Activated T-helper 2 cell treated with anti-CD3 and anti-CD28 coated beads, Interferon-gamma antibody, Interleukin-2, Interleukin-4, amounts not matched to agents 10 μg/mL and 5 μg/mL and 100 μg/mL, durations not matched to agents 14 hours and 24 hours and 36 hours (primary cell): Measurements from ENCODE around the gene FSTL4. TPM values are rescaled to one million over a fixed set of nuclear protein-coding genes. Genes with fewer than 3 reads are reported as not detected.
"Not testable (repeated sequence)": the region's sequence is repeated elsewhere in the genome, so short reads cannot be mapped to it uniquely, and the experiment has no call there.

Source experiments
- DNase-seq: peaks from one replicate; pipeline ENCODE4 v3.0.0; 2021; ENCODE audit warnings: low spot score
- H3K27ac Mint-ChIP-seq: one replicate; pipeline ENCODE4 v1.8.0; 2021; ENCODE audit warnings: mixed read lengths
- H3K27me3 Mint-ChIP-seq: one replicate; pipeline ENCODE4 v1.8.0; 2021; ENCODE audit warnings: low read depth, mixed read lengths
- H3K36me3 Mint-ChIP-seq: one replicate; pipeline ENCODE4 v1.8.0; 2021; ENCODE audit warnings: low read depth, mixed read lengths
- H3K4me1 Mint-ChIP-seq: one replicate; pipeline ENCODE4 v1.8.0; 2021; ENCODE audit warnings: low read depth, mixed read lengths
- H3K4me3 Mint-ChIP-seq: one replicate; pipeline ENCODE4 v1.8.0; 2021; ENCODE audit warnings: low read depth, mild to moderate bottlenecking, moderate library complexity, mixed read lengths
- H3K9me3 Mint-ChIP-seq: one replicate; pipeline ENCODE4 v1.8.0; 2021; ENCODE audit warnings: mixed read lengths
- intact Hi-C: fragments of 100-400 bp; cut with micrococcal nuclease; formaldehyde crosslinking; loops from one replicate; pipeline ENCODE4 v1.15.1; 2023
- total RNA-seq: library from RNA; stranded (reverse); gene quantifications from 2 replicates; pipeline ENCODE4 v1.2.3, GENCODE V29; 2022

The FSTL4 gene
- total RNA-seq, 1 donor from 2014 or later, result 2.1 TPM

- Mint-ChIP-seq H3K9me3 (no peaks in the 10 kb centered on the region), H3K36me3 (no peaks in the 10 kb centered on the region), H3K27me3 (peaks cover 12% of the 10 kb centered on the region), H3K4me3 (no peak overlapping the region), H3K4me1 (peaks cover 1% of the 10 kb centered on the region), H3K27ac (no peak overlapping the region)
- intact Hi-C loops, result no loop called here
- DNase-seq, result no peak
Measured at GRCh38 chr5:133564921-133565565, 47.3 kb downstream of the FSTL4 start.

DNA sequence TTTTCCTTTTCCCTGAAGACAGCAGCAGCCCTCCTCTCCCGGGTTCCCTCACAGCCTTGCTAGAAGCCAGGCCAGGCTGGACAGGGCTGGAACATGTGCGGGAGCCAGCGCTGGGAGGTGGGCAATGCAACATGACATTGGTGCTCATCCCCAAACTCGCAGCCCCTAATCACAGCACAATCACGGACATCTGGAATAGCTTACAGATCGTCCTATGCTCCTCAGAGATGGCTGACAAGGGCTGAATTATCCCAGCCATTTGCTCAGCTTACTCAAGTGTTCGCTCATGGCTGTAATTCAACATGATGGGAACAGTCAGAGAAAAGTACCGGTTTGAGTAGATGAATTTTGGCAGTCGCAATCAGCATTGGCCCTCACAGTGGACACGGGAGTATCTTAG lies 49.8 kb downstream of the FSTL4 start:
- intact Hi-C loops, result no loop called here
- H3K27ac Mint-ChIP-seq, result no peak overlapping the region
- H3K4me1 Mint-ChIP-seq, result peaks cover 1% of the 10 kb centered on the region
- no peak overlapping the region for H3K4me3 Mint-ChIP-seq
- H3K27me3 Mint-ChIP-seq, result peaks cover 11% of the 10 kb centered on the region
- DNase-seq, result no peak
- no peaks in the 10 kb centered on the region for H3K36me3 Mint-ChIP-seq
- H3K9me3 Mint-ChIP-seq, result no peaks in the 10 kb centered on the region

- intact Hi-C loops, result no loop called here
- H3K27me3 Mint-ChIP-seq, result peaks cover 15% of the 10 kb centered on the region
- no peaks in the 10 kb centered on the region for H3K36me3 Mint-ChIP-seq
Measured at GRCh38 chr5:133559960-133560359, 52.4 kb downstream of the FSTL4 start.

GRCh38 chr5:133556551-133556950 lies 55.8 kb downstream of the FSTL4 start:
- DNase-seq, result no peak
- H3K4me3 Mint-ChIP-seq, result no peak overlapping the region
- no peaks in the 10 kb centered on the region for H3K9me3 Mint-ChIP-seq
- H3K4me1 Mint-ChIP-seq, result peaks cover 4% of the 10 kb centered on the region
- H3K27ac Mint-ChIP-seq, result no peak overlapping the region
- H3K27me3 Mint-ChIP-seq, result peaks cover 17% of the 10 kb centered on the region
- intact Hi-C loops, result no loop called here
- H3K36me3 Mint-ChIP-seq, result no peaks in the 10 kb centered on the region

More at GRCh38 chr5:133559960-133560359, 52.4 kb downstream of the FSTL4 start:
- Mint-ChIP-seq H3K9me3 (no peaks in the 10 kb centered on the region), H3K4me3 (no peak overlapping the region), H3K27ac (no peak overlapping the region), H3K4me1 (no peaks in the 10 kb centered on the region)
- DNase-seq, result no peak

GRCh38 chr5:133554279-133554678 lies 58.1 kb downstream of the FSTL4 start:
- DNase-seq, result no peak
- Mint-ChIP-seq H3K9me3 (no peaks in the 10 kb centered on the region), H3K4me1 (peaks cover 4% of the 10 kb centered on the region), H3K4me3 (no peak overlapping the region), H3K36me3 (no peaks in the 10 kb centered on the region), H3K27me3 (peaks cover 24% of the 10 kb centered on the region), H3K27ac (no peak overlapping the region)
- intact Hi-C loops, result no loop called here

DNA sequence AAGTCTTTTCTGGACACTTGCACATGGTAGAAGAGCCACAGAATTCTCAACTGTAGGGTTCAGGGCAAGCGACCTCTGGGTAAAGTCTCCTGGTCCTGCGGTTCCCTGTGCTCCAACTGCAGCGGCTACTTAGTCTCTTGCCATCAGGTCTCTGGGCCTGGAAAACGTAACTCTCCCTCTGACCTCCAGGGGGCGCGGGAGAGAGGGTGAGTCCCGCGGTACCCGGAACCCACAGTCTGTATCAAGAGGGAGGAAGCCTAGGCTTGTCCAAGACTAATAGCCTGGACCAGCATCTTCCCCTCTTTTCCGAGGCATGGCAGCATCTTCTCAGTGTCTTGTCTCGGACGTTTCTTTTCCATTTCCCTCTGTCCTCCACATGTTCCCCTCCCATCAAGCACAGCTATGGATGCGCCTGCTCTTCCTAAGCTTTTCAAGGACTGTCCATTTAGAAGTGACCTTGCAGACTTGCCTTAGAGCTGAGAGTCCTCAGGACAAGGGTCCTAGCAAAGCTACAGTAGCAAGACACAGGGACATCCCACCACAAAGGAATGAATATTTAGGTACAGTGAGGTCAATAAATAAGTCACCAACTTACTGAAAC lies 59.3 kb downstream of the FSTL4 start:
- intact Hi-C loops, result loop anchor here (1.0 kb wide), 2 partner anchors 316 to 391 kb away; no protein-coding TSS in a partner anchor
- Mint-ChIP-seq H3K27me3 (peaks cover 27% of the 10 kb centered on the region), H3K27ac (no peak overlapping the region), H3K9me3 (no peaks in the 10 kb centered on the region), H3K4me3 (no peak overlapping the region), H3K4me1 (peaks cover 4% of the 10 kb centered on the region), H3K36me3 (no peaks in the 10 kb centered on the region)
- DNase-seq, result peak; percentile 40

- no peaks in the 10 kb centered on the region for H3K4me1 Mint-ChIP-seq
- intact Hi-C loops, result no loop called here
- no peak overlapping the region for H3K27ac Mint-ChIP-seq
- no peak overlapping the region for H3K4me3 Mint-ChIP-seq
- H3K27me3 Mint-ChIP-seq, result peaks cover 32% of the 10 kb centered on the region
- no peaks in the 10 kb centered on the region for H3K9me3 Mint-ChIP-seq
- no peaks in the 10 kb centered on the region for H3K36me3 Mint-ChIP-seq
- no peak for DNase-seq
Measured at GRCh38 chr5:133546500-133546899, 65.8 kb downstream of the FSTL4 start.

GRCh38 chr5:133544346-133544745 lies 68.0 kb downstream of the FSTL4 start:
- Mint-ChIP-seq H3K9me3 (no peaks in the 10 kb centered on the region), H3K4me3 (no peak overlapping the region), H3K27me3 (peaks cover 38% of the 10 kb centered on the region), H3K36me3 (no peaks in the 10 kb centered on the region), H3K4me1 (no peaks in the 10 kb centered on the region), H3K27ac (no peak overlapping the region)
- no peak for DNase-seq
- intact Hi-C loops, result no loop called here

GRCh38 chr5:133539818-133540217 lies 72.5 kb downstream of the FSTL4 start:
- Mint-ChIP-seq H3K4me3 (no peak overlapping the region), H3K36me3 (no peaks in the 10 kb centered on the region), H3K9me3 (no peaks in the 10 kb centered on the region), H3K27ac (no peak overlapping the region), H3K27me3 (peaks cover 43% of the 10 kb centered on the region), H3K4me1 (no peaks in the 10 kb centered on the region)
- DNase-seq, result no peak
- intact Hi-C loops, result loop anchor here (10.0 kb wide), 1 partner anchor 115 kb away; no protein-coding TSS in a partner anchor

DNA sequence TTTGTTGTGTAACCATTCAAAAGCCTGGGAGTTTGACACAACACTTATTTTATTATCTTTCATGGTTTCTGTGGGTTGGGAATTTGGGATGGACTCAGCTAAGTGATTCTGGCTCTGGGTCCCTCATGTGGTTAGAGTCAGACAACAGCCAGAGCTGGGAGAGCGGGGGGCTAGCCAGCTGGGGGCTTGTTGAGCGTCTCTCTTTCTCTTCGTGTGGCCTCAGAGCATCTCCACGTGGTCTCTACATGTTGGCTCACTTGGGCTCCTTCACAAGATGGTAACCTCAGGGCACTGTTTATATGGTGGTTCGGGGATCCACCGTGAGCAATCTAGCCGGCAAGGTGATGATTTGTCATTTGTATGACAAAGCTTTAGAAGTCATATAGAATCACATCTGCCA lies 73.6 kb downstream of the FSTL4 start:
- no peak overlapping the region for H3K4me3 Mint-ChIP-seq
- no peaks in the 10 kb centered on the region for H3K36me3 Mint-ChIP-seq
- no peaks in the 10 kb centered on the region for H3K9me3 Mint-ChIP-seq
- peaks cover 43% of the 10 kb centered on the region for H3K27me3 Mint-ChIP-seq
- no peaks in the 10 kb centered on the region for H3K4me1 Mint-ChIP-seq
- no peak for DNase-seq
- intact Hi-C loops, result loop anchor here (10.0 kb wide), 1 partner anchor 114 kb away; no protein-coding TSS in a partner anchor
- no peak overlapping the region for H3K27ac Mint-ChIP-seq

DNA sequence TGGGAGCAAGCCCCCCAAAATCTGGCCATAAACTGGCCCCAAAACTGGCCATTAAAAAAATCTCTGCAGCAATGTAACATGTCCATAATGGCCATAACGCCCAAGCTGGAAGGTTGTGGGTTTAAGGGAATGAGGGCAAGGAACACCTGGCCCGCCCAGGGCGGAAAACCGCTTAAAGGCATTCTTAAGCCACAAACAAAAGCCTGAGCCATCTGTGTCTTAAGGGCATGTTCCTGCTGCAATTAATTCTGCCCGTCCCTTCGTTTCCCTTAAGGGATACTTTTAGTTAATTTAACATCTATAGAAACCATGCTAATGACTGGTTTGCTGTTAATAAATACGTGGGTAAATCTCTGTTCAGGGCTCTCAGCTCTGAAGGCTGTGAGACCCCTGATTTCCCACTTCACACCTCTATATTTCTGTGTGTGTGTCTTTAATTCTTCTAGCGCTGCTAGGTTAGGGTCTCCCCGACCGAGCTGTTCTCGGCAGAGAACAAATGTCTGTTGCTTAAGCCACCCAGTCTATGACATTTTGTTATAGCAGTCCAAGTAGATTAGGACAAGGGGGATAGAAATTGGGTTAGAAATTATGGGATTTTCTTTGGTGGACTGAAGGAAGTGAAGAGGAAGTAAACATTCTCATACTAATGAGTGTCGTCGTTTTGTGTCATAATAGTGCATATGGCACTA lies 77.0 kb downstream of the FSTL4 start:
- intact Hi-C loops, result loop anchor here (10.0 kb wide), 1 partner anchor 111 kb away; no protein-coding TSS in a partner anchor
- peaks cover 28% of the 10 kb centered on the region for H3K27me3 Mint-ChIP-seq
- H3K36me3 Mint-ChIP-seq, DNase-seq, H3K4me1 Mint-ChIP-seq, H3K27ac Mint-ChIP-seq, H3K9me3 Mint-ChIP-seq, H3K4me3 Mint-ChIP-seq: not testable (repeated sequence)

DNA sequence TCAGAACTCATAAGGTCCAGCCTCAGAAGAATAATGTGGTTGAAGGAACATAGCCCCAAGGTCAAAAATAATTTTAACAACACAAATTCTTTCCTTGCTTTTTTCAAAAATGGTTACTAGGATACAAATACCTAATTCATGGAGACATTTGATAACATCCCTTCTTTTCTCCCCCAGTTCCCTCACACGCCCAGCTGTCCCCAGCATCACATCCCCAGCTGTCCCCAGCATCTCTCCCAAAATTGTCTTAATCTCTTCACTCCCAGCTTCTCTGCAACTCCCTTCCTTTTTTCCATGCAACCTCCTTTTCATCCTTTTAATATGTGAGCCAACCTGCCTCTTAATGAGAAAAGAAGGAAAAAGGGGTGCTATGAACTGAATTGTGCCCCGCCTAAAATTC lies 77.8 kb downstream of the FSTL4 start:
- Mint-ChIP-seq H3K4me1 (peaks cover 3% of the 10 kb centered on the region), H3K36me3 (no peaks in the 10 kb centered on the region), H3K27me3 (peaks cover 21% of the 10 kb centered on the region), H3K9me3 (no peaks in the 10 kb centered on the region), H3K4me3 (no peak overlapping the region), H3K27ac (no peak overlapping the region)
- no peak for DNase-seq
- intact Hi-C loops, result loop anchor here (5.0 to 10.0 kb wide), 2 partner anchors 37 to 110 kb away; no protein-coding TSS in a partner anchor

DNA sequence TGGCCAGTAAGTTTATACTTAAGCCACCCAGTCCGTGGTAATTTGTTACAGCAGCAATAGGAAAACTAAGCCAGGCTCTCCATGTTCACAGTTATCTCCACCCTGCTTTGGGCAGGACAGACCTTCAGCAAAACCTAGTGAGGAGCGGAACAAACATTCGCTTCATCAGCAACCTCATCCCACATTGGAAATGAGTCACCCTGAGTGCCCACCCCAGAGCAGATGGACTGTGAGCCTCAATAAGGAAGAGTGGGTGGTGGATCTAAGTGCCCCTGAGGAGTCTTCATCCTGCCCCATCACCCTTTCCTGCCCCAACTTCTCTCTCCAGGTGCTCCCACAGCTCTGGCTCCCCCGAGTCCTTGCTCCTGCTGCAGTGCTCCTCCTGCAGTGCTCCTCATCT lies 78.8 kb downstream of the FSTL4 start:
- peaks cover 3% of the 10 kb centered on the region for H3K4me1 Mint-ChIP-seq
- intact Hi-C loops, result loop anchor here (5.0 to 10.0 kb wide), 2 partner anchors 36 to 109 kb away; no protein-coding TSS in a partner anchor
- no peaks in the 10 kb centered on the region for H3K36me3 Mint-ChIP-seq
- no peak for DNase-seq
- H3K4me3 Mint-ChIP-seq, result no peak overlapping the region
- H3K9me3 Mint-ChIP-seq, result no peaks in the 10 kb centered on the region
- peaks cover 13% of the 10 kb centered on the region for H3K27me3 Mint-ChIP-seq
- no peak overlapping the region for H3K27ac Mint-ChIP-seq
